IMR-90 (cell line): Measurements from ENCODE around the gene ANO2. TPM values are rescaled to one million over a fixed set of nuclear protein-coding genes. Genes with fewer than 3 reads are reported as not detected.

ENCODE experiments used
- ATAC-seq: fragments of 200-7000 bp; cut with Tn5 transposase; 2 replicates; pipeline ENCODE4 v1.9.1; 2020; ENCODE audit warnings: low read depth, mild to moderate bottlenecking, moderate library complexity
- BruUV-seq: library from RNA; stranded (reverse); fragments of 400-500 nt; replicated peaks from 2 replicates; lab custom pipeline; 2021; lab: Mats Ljungman, UMichigan
- CTCF ChIA-PET: fragments of 300-600 bp; formaldehyde crosslinking; extraction: SDS; loops from one replicate; lab custom pipeline; 2021; ENCODE audit warnings: antibody characterized with exemption; lab: Yijun Ruan, JAX
- POLR2A ChIA-PET: fragments of 300-600 bp; sonication (Branson Sonifier 250); formaldehyde crosslinking; loops from one replicate; lab custom pipeline; 2022; ENCODE audit warnings: antibody characterized with exemption; ENCODE audit not compliant: unreplicated experiment; lab: Charles Lee
- DNase-seq: peaks from one replicate; pipeline ENCODE4 v3.0.0; 2013
- H2AFZ ChIP-seq: replicated peaks from 2 replicates; pipeline ENCODE3; 2013; ENCODE audit warnings: low read length, mild to moderate bottlenecking; ENCODE audit not compliant: poor library complexity
- H2AK5ac ChIP-seq: 2 replicates; pipeline ENCODE4 v1.6.1; 2013; ENCODE audit warnings: low read depth, low read length, inconsistent platforms
- H2AK9ac ChIP-seq: replicated peaks from 2 replicates; pipeline ENCODE3; 2013; ENCODE audit warnings: mild to moderate bottlenecking, low read depth, low read length, moderate library complexity; ENCODE audit not compliant: poor library complexity
- H2BK120ac ChIP-seq: 2 replicates; pipeline ENCODE4 v1.6.1; 2013; ENCODE audit warnings: low read depth, low read length, inconsistent platforms
- H2BK15ac ChIP-seq: 3 replicates; pipeline ENCODE4 v1.6.1; 2013; ENCODE audit warnings: low read depth, low read length, inconsistent platforms
- H2BK20ac ChIP-seq: 2 replicates; pipeline ENCODE4 v1.6.1; 2013; ENCODE audit warnings: low read depth, mild to moderate bottlenecking, inconsistent platforms, low read length, moderate library complexity
- H2BK5ac ChIP-seq: 2 replicates; pipeline ENCODE4 v1.6.1; 2013; ENCODE audit warnings: mild to moderate bottlenecking, low read depth, low read length, inconsistent platforms; ENCODE audit not compliant: poor library complexity, severe bottlenecking
- H3K14ac ChIP-seq: replicated peaks from 2 replicates; pipeline ENCODE4 v1.6.1; 2013; ENCODE audit warnings: low read depth, low read length, inconsistent platforms
- H3K18ac ChIP-seq: 2 replicates; pipeline ENCODE4 v1.6.1; 2013; ENCODE audit warnings: low read depth, low read length, control low read depth
- H3K23ac ChIP-seq: 2 replicates; pipeline ENCODE4 v1.6.1; 2013; ENCODE audit warnings: low read depth, low read length, inconsistent platforms
- H3K27ac ChIP-seq: 2 replicates; pipeline ENCODE4 v1.5.1; 2013; ENCODE audit warnings: mild to moderate bottlenecking, control low read depth, low read length; ENCODE audit not compliant: insufficient read depth
- H3K27me3 ChIP-seq: 2 replicates; pipeline ENCODE4 v1.6.1; 2013; ENCODE audit warnings: low read length; ENCODE audit not compliant: control insufficient read depth, insufficient read depth
- H3K36me3 ChIP-seq: 2 replicates; pipeline ENCODE4 v1.6.1; 2013; ENCODE audit warnings: low read length, mixed read lengths; ENCODE audit not compliant: control insufficient read depth, insufficient read depth
- H3K4ac ChIP-seq: 2 replicates; pipeline ENCODE4 v1.6.1; 2013; ENCODE audit warnings: low read depth, low read length, inconsistent platforms
- H3K4me1 ChIP-seq: 2 replicates; pipeline ENCODE4 v1.6.1; 2013; ENCODE audit warnings: low read length, mixed read lengths; ENCODE audit not compliant: control insufficient read depth, insufficient read depth
- H3K4me2 ChIP-seq: 2 replicates; pipeline ENCODE4 v1.6.1; 2013; ENCODE audit warnings: low read depth, mild to moderate bottlenecking, control low read depth, low read length, moderate library complexity
- H3K4me3 ChIP-seq: 2 replicates; pipeline ENCODE4 v1.5.1; 2013; ENCODE audit warnings: low read depth, mild to moderate bottlenecking, control low read depth, low read length, moderate library complexity; ENCODE audit not compliant: insufficient read depth
- H3K56ac ChIP-seq: 2 replicates; pipeline ENCODE4 v1.6.1; 2013; ENCODE audit warnings: low read length, inconsistent platforms; ENCODE audit not compliant: insufficient read depth; ENCODE audit errors: extremely low read depth
- H3K79me1 ChIP-seq, 2 experiments: 2 replicates each; pipeline ENCODE4 v1.6.1; 2013; ENCODE audit warnings: low read length in 2 of 2, inconsistent platforms in 1 of 2, low read depth in 1 of 2
- H3K9ac ChIP-seq: 2 replicates; pipeline ENCODE4 v1.6.1; 2013; ENCODE audit warnings: low read depth, low read length, control low read depth
- H3K9me1 ChIP-seq: 2 replicates; pipeline ENCODE4 v1.6.1; 2013; ENCODE audit warnings: low read length, inconsistent platforms; ENCODE audit not compliant: insufficient read depth
- H3K9me3 ChIP-seq: 2 replicates; pipeline ENCODE4 v1.6.1; 2013; ENCODE audit warnings: low read length; ENCODE audit not compliant: control insufficient read depth, insufficient read depth
- H4K20me1 ChIP-seq: 2 replicates; pipeline ENCODE4 v1.6.1; 2013; ENCODE audit warnings: low read length, inconsistent platforms; ENCODE audit not compliant: insufficient read depth
- H4K5ac ChIP-seq: 2 replicates; pipeline ENCODE4 v1.6.1; 2013; ENCODE audit warnings: mild to moderate bottlenecking, low read depth, low read length, control low read depth
- H4K8ac ChIP-seq, 2 experiments: 2 replicates each; pipeline ENCODE4 v1.6.1; 2013; ENCODE audit warnings: low read depth in 2 of 2, low read length in 2 of 2, control low read depth in 1 of 2, inconsistent platforms in 1 of 2
- H4K91ac ChIP-seq: 2 replicates; pipeline ENCODE4 v1.6.1; 2013; ENCODE audit warnings: low read depth, low read length, inconsistent platforms; ENCODE audit not compliant: insufficient read depth
- BHLHE40 ChIP-seq: fragments of 150-350 bp; IDR thresholded peaks from 2 replicates; pipeline ENCODE4 v1.6.1; 2016; ENCODE audit warnings: mild to moderate bottlenecking, low read depth, low read length
- CHD1 ChIP-seq: IDR thresholded peaks from 2 replicates; pipeline ENCODE4 v1.6.1; 2012; ENCODE audit warnings: low read depth, low read length, improper control_type of control experiment
- FOS ChIP-seq: fragments of 150-350 bp; IDR thresholded peaks from 2 replicates; pipeline ENCODE4 v1.6.1; 2016; ENCODE audit warnings: low read depth, low read length
- MAFK ChIP-seq: IDR thresholded peaks from 2 replicates; pipeline ENCODE4 v1.6.1; 2012; ENCODE audit warnings: low read depth, low read length, improper control_type of control experiment
- NFE2L2 ChIP-seq: fragments of 150-350 bp; IDR thresholded peaks from 2 replicates; pipeline ENCODE4 v1.6.1; 2016; ENCODE audit warnings: low read depth, mild to moderate bottlenecking, low read length
- POLR2A ChIP-seq: IDR thresholded peaks from 2 replicates; pipeline ENCODE4 v1.6.1; 2012; ENCODE audit warnings: mild to moderate bottlenecking, low read depth, low read length
- RAD21 ChIP-seq: IDR thresholded peaks from 2 replicates; pipeline ENCODE4 v1.6.1; 2012; ENCODE audit warnings: low read length, improper control_type of control experiment
- RCOR1 ChIP-seq: IDR thresholded peaks from 2 replicates; pipeline ENCODE4 v1.6.1; 2012; ENCODE audit warnings: mild to moderate bottlenecking, low read length, improper control_type of control experiment; ENCODE audit not compliant: insufficient replicate concordance
- SMC3 ChIP-seq: fragments of 150-350 bp; IDR thresholded peaks from 2 replicates; pipeline ENCODE4 v1.6.1; 2016; ENCODE audit warnings: low read depth, mild to moderate bottlenecking, antibody characterized with exemption, low read length, moderate library complexity
- USF2 ChIP-seq: fragments of 150-350 bp; IDR thresholded peaks from 2 replicates; pipeline ENCODE4 v1.6.1; 2017; ENCODE audit warnings: mild to moderate bottlenecking, antibody characterized with exemption, low read length, low read depth
- WGBS, 2 experiments: methylation state at CpG; one replicate each; pipeline versions ENCODE4 v1.1.5 to v1.1.7; 2013; ENCODE audit warnings: missing lambda C conversion rate in 2 of 2; ENCODE audit not compliant: insufficient read length in 1 of 2; ENCODE audit errors: extremely low coverage in 2 of 2; 5-methylcytosine and 5-hydroxymethylcytosine counted together
- dilution Hi-C: fragments of 300-500 bp; cut with HindIII; formaldehyde crosslinking; loops from one replicate; pipeline ENCODE4 v1.14.3; 2018; ENCODE audit warnings: low sequenced_read_pairs; ENCODE audit not compliant: unreplicated experiment
- in situ Hi-C: fragments of 300-500 bp; cut with MboI; formaldehyde crosslinking; loops from 3 replicates; pipeline ENCODE4 v1.14.3; 2019; ENCODE audit warnings: low sequenced_read_pairs, inconsistent platforms, mixed read lengths
- intact Hi-C: fragments of 100-400 bp; cut with micrococcal nuclease; formaldehyde crosslinking; loops from 2 replicates; pipeline ENCODE4 v1.10.0; 2022
- polyA plus RNA-seq, 3 experiments: library from polyadenylated mRNA; depleted of rRNA; stranded (reverse); fragments of >200 nt; gene quantifications; 2 replicates each; pipeline ENCODE4 v1.2.3, GENCODE V29; 2012; ENCODE audit warnings: low replicate concordance in 1 of 3
- total RNA-seq: library from RNA; depleted of rRNA; stranded (reverse); fragments of >200 nt; gene quantifications from 2 replicates; pipeline ENCODE4 v1.2.3, GENCODE V29; 2012
- TF ChIP-seq, protein P1 (sequence below): fragments of 150-350 bp; IDR thresholded peaks from 2 replicates; pipeline ENCODE4 v1.6.1; 2016; ENCODE audit warnings: low read depth, mild to moderate bottlenecking, low read length, moderate library complexity, borderline replicate concordance

ANO2 gene
- total and polyA plus RNA-seq, 2 of the 4 experiments (the other 2 are of a cell fraction) = 0.22 TPM; not detected in 1

- H2BK5ac ChIP-seq = no peak overlapping the region
- WGBS, 2 experiments = no CpG with 5 or more reads among the region's 6 CpGs
- H3K56ac ChIP-seq = no peak overlapping the region
- in situ Hi-C loops (no loop called here), dilution Hi-C loops (no loop called here), intact Hi-C loops (no loop called here)
- no peak overlapping the region for H3K27ac ChIP-seq
- H3K9me1 ChIP-seq = no peaks in the 10 kb centered on the region
- BruUV-seq = no TSS peak
- ATAC-seq = no peak
- H4K20me1 ChIP-seq = no peaks in the 10 kb centered on the region
- H3K9me3 ChIP-seq = no peaks in the 10 kb centered on the region
- no peak overlapping the region for H2BK120ac ChIP-seq
- POLR2A ChIA-PET = no interaction called here
- no peaks in the 10 kb centered on the region for H3K36me3 ChIP-seq
- H3K18ac ChIP-seq = no peak overlapping the region
- DNase-seq = no peak
- no peak overlapping the region for H4K91ac ChIP-seq
- no peak overlapping the region for H4K8ac ChIP-seq
- TF ChIP-seq, protein P1, sequence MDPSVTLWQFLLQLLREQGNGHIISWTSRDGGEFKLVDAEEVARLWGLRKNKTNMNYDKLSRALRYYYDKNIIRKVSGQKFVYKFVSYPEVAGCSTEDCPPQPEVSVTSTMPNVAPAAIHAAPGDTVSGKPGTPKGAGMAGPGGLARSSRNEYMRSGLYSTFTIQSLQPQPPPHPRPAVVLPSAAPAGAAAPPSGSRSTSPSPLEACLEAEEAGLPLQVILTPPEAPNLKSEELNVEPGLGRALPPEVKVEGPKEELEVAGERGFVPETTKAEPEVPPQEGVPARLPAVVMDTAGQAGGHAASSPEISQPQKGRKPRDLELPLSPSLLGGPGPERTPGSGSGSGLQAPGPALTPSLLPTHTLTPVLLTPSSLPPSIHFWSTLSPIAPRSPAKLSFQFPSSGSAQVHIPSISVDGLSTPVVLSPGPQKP = no peak
- TF ChIP-seq MAFK (no peak), CHD1 (no peak), FOS (no peak), NFE2L2 (no peak), RCOR1 (no peak), SMC3 (no peak), USF2 (no peak), BHLHE40 (no peak), POLR2A (no peak), RAD21 (no peak)
- H3K4me2 ChIP-seq = no peak overlapping the region
- peaks cover under 1% of the 10 kb centered on the region; the same call in 1 of the 2 replicates for H3K27me3 ChIP-seq
- no peak overlapping the region for H2AFZ ChIP-seq
- H3K4me1 ChIP-seq = no peaks in the 10 kb centered on the region
- no peak overlapping the region for H3K9ac ChIP-seq
- H2AK9ac ChIP-seq = no peak overlapping the region
- no peaks in the 10 kb centered on the region for H3K79me1 ChIP-seq
- no peak overlapping the region for H3K4ac ChIP-seq
- no peak overlapping the region for H2AK5ac ChIP-seq
- H3K23ac ChIP-seq = no peak overlapping the region
- no peak overlapping the region for H4K5ac ChIP-seq
- no peak overlapping the region for H3K4me3 ChIP-seq
- CTCF ChIA-PET = no interaction called here
- no peak overlapping the region for H2BK15ac ChIP-seq
- H2BK20ac ChIP-seq = no peak overlapping the region
- no peak overlapping the region for H3K14ac ChIP-seq
Measured at GRCh38 chr12:5889381-5890047, 55.5 kb downstream of the ANO2 start.
